HepG2 (cell line): ENCODE measurements around the gene CPNE4. TPM values are rescaled to one million over a fixed set of nuclear protein-coding genes. Genes with fewer than 3 reads are reported as not detected.

Source experiments
- CCDC6 ChIP-seq: sonication (generic); formaldehyde crosslinking; IDR thresholded peaks from 2 replicates; pipeline ENCODE4 v1.8.1; 2022; ENCODE audit warnings: mild to moderate bottlenecking, missing genetic modification reagents, moderate library complexity
- FOXP1 ChIP-seq, 2 experiments: fragments of 450-650 bp in 1 of 2; IDR thresholded peaks; 2 replicates each; pipeline ENCODE4 v1.6.1; 2017 to 2018; ENCODE audit warnings: antibody characterized with exemption in 1 of 2
- GTF3A ChIP-seq: sonication (generic); formaldehyde crosslinking; conservative IDR thresholded peaks from 2 replicates; pipeline ENCODE4 v1.4.0; 2020; ENCODE audit warnings: mild to moderate bottlenecking, missing genetic modification reagents
- HCFC1 ChIP-seq: fragments of 150-350 bp; IDR thresholded peaks from 2 replicates; pipeline ENCODE4 v1.6.1; 2014; ENCODE audit warnings: low read depth, low read length
- HES4 ChIP-seq: sonication (generic); formaldehyde crosslinking; IDR thresholded peaks from 2 replicates; pipeline ENCODE4 v1.9.0; 2021; ENCODE audit warnings: mild to moderate bottlenecking, missing genetic modification reagents, borderline replicate concordance
- HNRNPL ChIP-seq: fragments of 200-400 bp; formaldehyde crosslinking; IDR thresholded peaks from 2 replicates; pipeline ENCODE4 v1.6.1; 2017; ENCODE audit warnings: mild to moderate bottlenecking, low read depth, low read length
- KAT7 ChIP-seq: IDR thresholded peaks from 2 replicates; pipeline ENCODE4 v1.6.1; 2018; ENCODE audit warnings: borderline replicate concordance, missing compliant biosample characterization
- MAFF ChIP-seq: IDR thresholded peaks from 2 replicates; pipeline ENCODE4 v1.6.1; 2011; ENCODE audit warnings: low read depth, low read length, improper control_type of control experiment
- MTF2 ChIP-seq: sonication (generic); formaldehyde crosslinking; IDR thresholded peaks from 2 replicates; pipeline ENCODE4 v1.5.0; 2020; ENCODE audit warnings: missing genetic modification reagents, borderline replicate concordance
- NFE2L2 ChIP-seq: fragments of 150-350 bp; IDR thresholded peaks from 2 replicates; pipeline ENCODE4 v1.6.1; 2014; ENCODE audit warnings: low read length
- NR1H2 ChIP-seq: sonication (generic); formaldehyde crosslinking; IDR thresholded peaks from 2 replicates; pipeline ENCODE4 v1.8.1; 2022; ENCODE audit warnings: low read depth, missing genetic modification reagents, borderline replicate concordance
- PHF20 ChIP-seq: sonication (generic); formaldehyde crosslinking; IDR thresholded peaks from 2 replicates; pipeline ENCODE4 v1.5.0; 2020; ENCODE audit warnings: mild to moderate bottlenecking, missing genetic modification reagents
- RAD21 ChIP-seq: fragments of 450-650 bp; formaldehyde crosslinking; IDR thresholded peaks from 2 replicates; pipeline ENCODE4 v1.5.0; 2020; ENCODE audit warnings: mild to moderate bottlenecking
- SMARCE1 ChIP-seq: fragments of 450-650 bp; IDR thresholded peaks from 2 replicates; pipeline ENCODE4 v1.6.1; 2017; ENCODE audit warnings: borderline replicate concordance
- SP140L ChIP-seq: sonication (generic); formaldehyde crosslinking; IDR thresholded peaks from 2 replicates; pipeline ENCODE4 v1.4.0; 2020; ENCODE audit warnings: missing genetic modification reagents, borderline replicate concordance
- ZBTB42 ChIP-seq: sonication (generic); formaldehyde crosslinking; IDR thresholded peaks from 2 replicates; pipeline ENCODE4 v1.5.0; 2020; ENCODE audit warnings: mild to moderate bottlenecking, missing genetic modification reagents
- ZC3H4 ChIP-seq: sonication (generic); formaldehyde crosslinking; IDR thresholded peaks from 2 replicates; pipeline ENCODE4 v1.4.0; 2020; ENCODE audit warnings: missing genetic modification reagents, borderline replicate concordance
- ZFP36L2 ChIP-seq: sonication (generic); formaldehyde crosslinking; IDR thresholded peaks from 2 replicates; pipeline ENCODE4 v1.4.0; 2020; ENCODE audit warnings: missing genetic modification reagents
- ZFP82 ChIP-seq: sonication (generic); formaldehyde crosslinking; IDR thresholded peaks from 2 replicates; pipeline ENCODE4 v1.5.1; 2020; ENCODE audit warnings: mild to moderate bottlenecking, missing genetic modification reagents, borderline replicate concordance
- ZIK1 ChIP-seq: sonication (generic); formaldehyde crosslinking; IDR thresholded peaks from 2 replicates; pipeline ENCODE4 v1.5.0; 2020; ENCODE audit warnings: mild to moderate bottlenecking, low read depth, missing genetic modification reagents, borderline replicate concordance
- ZNF441 ChIP-seq: sonication (generic); formaldehyde crosslinking; IDR thresholded peaks from 2 replicates; pipeline ENCODE4 v1.7.0; 2021; ENCODE audit warnings: missing genetic modification reagents, borderline replicate concordance
- ZNF7 ChIP-seq: IDR thresholded peaks from 2 replicates; pipeline ENCODE4 v1.6.1; 2016; ENCODE audit warnings: missing biosample characterization, missing genetic modification reagents
- ZNF761 ChIP-seq: sonication (generic); formaldehyde crosslinking; conservative IDR thresholded peaks from 2 replicates; pipeline ENCODE4 v1.4.0; 2020; ENCODE audit warnings: mild to moderate bottlenecking, missing genetic modification reagents
- polyA plus RNA-seq, 8 experiments: library from polyadenylated mRNA; depleted of rRNA in 3 of 8; stranded (reverse) in 7 of 8; unstranded in 1 of 8; fragments of >200 nt; fragmentation: Illumina TruSeq in 4 of 8; extraction: Trizol in 4 of 8; gene quantifications; 2 replicates each; pipeline versions ENCODE4 v1.2.1 to v1.2.3, GENCODE V29; 2011 to 2016; ENCODE audit warnings: low read depth in 4 of 8, missing spikeins in 1 of 8, mixed read lengths in 1 of 8; ENCODE audit not compliant: insufficient read depth in 1 of 8
- total RNA-seq, 5 experiments: library from RNA; depleted of rRNA; stranded (reverse); fragments of >200 nt; fragmentation: Illumina TruSeq; extraction: Trizol; gene quantifications; 2 replicates each; pipeline ENCODE4 v1.2.3, GENCODE V29; 2016; ENCODE audit warnings: low read depth in 1 of 5
- TF ChIP-seq, protein P1 (sequence below): sonication (generic); formaldehyde crosslinking; IDR thresholded peaks from 2 replicates; pipeline ENCODE4 v1.4.0; 2020; ENCODE audit warnings: missing genetic modification reagents, mild to moderate bottlenecking, borderline replicate concordance
- TF ChIP-seq, protein P2 (sequence below): sonication (generic); formaldehyde crosslinking; IDR thresholded peaks from 2 replicates; pipeline ENCODE4 v1.8.0; 2022; ENCODE audit warnings: mild to moderate bottlenecking, missing genetic modification reagents, borderline replicate concordance
- TF ChIP-seq, protein P3 (sequence below): sonication (generic); formaldehyde crosslinking; IDR thresholded peaks from 2 replicates; pipeline ENCODE4 v1.8.0; 2022; ENCODE audit warnings: missing genetic modification reagents, mild to moderate bottlenecking, inconsistent platforms, borderline replicate concordance

Gene CPNE4
- total and polyA plus RNA-seq, 2 of the 13 experiments (the other 11 are each of a cell fraction or from before 2014, with no cell fraction given) = not detected

DNA sequence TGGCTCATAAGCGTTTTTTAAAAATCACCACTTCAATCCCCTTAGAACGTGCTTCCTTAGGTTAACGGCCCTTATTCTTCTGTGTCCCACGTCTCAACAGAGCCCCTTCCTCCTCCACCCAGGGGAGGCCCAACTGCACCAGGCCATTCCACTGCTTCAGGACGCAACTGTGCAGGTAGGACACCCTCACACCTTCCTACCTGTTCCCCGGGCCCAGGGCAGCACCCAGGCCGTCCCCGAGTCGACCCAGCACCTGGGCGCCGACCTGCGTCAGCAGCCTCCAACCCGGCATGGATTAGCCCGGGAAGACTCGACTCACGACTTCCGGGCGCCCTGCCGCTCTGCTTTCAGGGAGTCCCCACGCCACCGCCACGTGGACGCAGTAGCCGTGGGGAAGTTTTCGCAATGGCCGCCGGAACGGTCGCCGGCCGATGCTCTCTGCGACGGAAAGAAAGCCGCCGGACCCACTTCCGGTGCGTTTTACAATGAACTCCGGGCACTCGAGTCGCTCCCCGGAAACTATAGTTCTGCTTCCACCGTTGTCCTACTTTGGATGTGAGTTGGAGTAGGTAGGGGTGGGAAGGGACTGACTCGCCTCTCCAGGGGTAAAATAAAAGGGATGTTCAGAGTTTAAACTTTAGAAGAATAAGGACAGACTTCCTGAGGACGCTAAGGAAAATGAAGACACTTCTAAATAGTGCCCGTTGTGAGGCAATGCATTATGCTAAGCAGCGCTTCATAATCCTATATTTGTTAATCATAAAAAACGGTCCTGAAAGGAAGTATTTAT, 532.1 kb downstream of the CPNE4 start, which contains the start of gene MRPL3 (continued):
- no peak for TF ChIP-seq SMARCE1
- TF ChIP-seq, protein P1, sequence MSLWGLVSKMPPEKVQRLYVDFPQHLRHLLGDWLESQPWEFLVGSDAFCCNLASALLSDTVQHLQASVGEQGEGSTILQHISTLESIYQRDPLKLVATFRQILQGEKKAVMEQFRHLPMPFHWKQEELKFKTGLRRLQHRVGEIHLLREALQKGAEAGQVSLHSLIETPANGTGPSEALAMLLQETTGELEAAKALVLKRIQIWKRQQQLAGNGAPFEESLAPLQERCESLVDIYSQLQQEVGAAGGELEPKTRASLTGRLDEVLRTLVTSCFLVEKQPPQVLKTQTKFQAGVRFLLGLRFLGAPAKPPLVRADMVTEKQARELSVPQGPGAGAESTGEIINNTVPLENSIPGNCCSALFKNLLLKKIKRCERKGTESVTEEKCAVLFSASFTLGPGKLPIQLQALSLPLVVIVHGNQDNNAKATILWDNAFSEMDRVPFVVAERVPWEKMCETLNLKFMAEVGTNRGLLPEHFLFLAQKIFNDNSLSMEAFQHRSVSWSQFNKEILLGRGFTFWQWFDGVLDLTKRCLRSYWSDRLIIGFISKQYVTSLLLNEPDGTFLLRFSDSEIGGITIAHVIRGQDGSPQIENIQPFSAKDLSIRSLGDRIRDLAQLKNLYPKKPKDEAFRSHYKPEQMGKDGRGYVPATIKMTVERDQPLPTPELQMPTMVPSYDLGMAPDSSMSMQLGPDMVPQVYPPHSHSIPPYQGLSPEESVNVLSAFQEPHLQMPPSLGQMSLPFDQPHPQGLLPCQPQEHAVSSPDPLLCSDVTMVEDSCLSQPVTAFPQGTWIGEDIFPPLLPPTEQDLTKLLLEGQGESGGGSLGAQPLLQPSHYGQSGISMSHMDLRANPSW (CRISPR knock-in tag) = peak; percentile 55; the same call in 1 of the 2 replicates
- TF ChIP-seq SP140L (CRISPR knock-in tag) = peak; percentile 97; the same call in 1 of the 2 replicates
- TF ChIP-seq MAFF = no peak
- TF ChIP-seq NR1H2 = peak; percentile 98
- TF ChIP-seq GTF3A (CRISPR knock-in tag) = no peak
- TF ChIP-seq ZNF761 (CRISPR knock-in tag) = peak; percentile 86
- TF ChIP-seq PHF20 (CRISPR knock-in tag) = peak; percentile 98
- TF ChIP-seq HES4 (CRISPR knock-in tag) = peak; percentile 97
- peak; percentile 89; the same call in 1 of the 2 replicates for TF ChIP-seq CCDC6
- no peak for TF ChIP-seq HNRNPL
- peak; percentile 96 for TF ChIP-seq ZNF441 (CRISPR knock-in tag)
- TF ChIP-seq MTF2 (CRISPR knock-in tag) = peak; percentile 99
- TF ChIP-seq ZFP82 = peak; percentile 87; the same call in 1 of the 2 replicates
- TF ChIP-seq ZIK1 = peak; percentile 94
- TF ChIP-seq RAD21 (CRISPR knock-in tag) = no peak
- TF ChIP-seq FOXP1 (IDR thresholded peaks at IDR 0.05) = no peak
- no peak for TF ChIP-seq FOXP1 (CRISPR knock-in tag; IDR thresholded peaks at IDR 0.05)
- TF ChIP-seq KAT7 (CRISPR knock-in tag) = peak; percentile 90
- TF ChIP-seq, protein P2, sequence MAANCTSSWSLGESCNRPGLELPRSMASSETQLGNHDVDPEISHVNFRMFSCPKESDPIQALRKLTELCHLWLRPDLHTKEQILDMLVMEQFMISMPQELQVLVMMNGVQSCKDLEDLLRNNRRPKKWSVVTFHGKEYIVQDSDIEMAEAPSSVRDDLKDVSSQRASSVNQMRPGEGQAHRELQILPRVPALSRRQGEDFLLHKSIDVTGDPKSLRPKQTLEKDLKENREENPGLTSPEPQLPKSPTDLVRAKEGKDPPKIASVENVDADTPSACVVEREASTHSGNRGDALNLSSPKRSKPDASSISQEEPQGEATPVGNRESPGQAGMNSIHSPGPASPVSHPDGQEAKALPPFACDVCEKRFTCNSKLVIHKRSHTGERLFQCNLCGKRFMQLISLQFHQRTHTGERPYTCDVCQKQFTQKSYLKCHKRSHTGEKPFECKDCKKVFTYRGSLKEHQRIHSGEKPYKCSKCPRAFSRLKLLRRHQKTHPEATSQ (CRISPR knock-in tag) = peak; percentile 95
- TF ChIP-seq ZNF7 = no peak
- TF ChIP-seq NFE2L2 = no peak
- TF ChIP-seq ZBTB42 (CRISPR knock-in tag) = peak; percentile 79; the same call in 1 of the 2 replicates
- no peak; the same call in 1 of the 2 replicates for TF ChIP-seq ZC3H4 (CRISPR knock-in tag)
- peak; percentile 77; the same call in 1 of the 2 replicates for TF ChIP-seq ZFP36L2 (CRISPR knock-in tag)
- peak; percentile 75 for TF ChIP-seq HCFC1
- TF ChIP-seq, protein P3, sequence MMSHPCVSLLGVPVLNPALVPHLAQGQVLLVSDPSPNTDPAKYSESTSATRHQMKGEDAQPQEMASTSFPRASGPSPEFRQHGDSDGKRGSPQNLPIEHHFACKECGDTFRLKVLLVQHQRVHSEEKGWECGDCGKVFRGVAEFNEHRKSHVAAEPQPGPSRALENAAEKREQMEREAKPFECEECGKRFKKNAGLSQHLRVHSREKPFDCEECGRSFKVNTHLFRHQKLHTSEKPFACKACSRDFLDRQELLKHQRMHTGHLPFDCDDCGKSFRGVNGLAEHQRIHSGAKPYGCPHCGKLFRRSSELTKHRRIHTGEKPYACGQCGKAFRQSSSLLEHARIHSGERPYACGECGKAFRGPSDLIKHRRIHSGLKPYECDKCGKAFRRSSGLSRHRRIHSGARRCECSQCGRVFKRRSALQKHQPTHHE (CRISPR knock-in tag) = peak; percentile 94; the same call in 1 of the 2 replicates
